GM18861 (cell line): ENCODE data around the gene SIK3.

Experiments used
- ATAC-seq: cut with Tn5 transposase; IDR thresholded peaks from one replicate; pipeline ENCODE4 v1.9.1; 2021; ENCODE audit not compliant: unreplicated experiment

The SIK3 gene

GRCh38 chr11:116829525-116830183, 268.6 kb downstream of the SIK3 start, which contains the start of gene APOC3:
Gene APOC3 (plus strand): TSS chr11:116829907. CDS start chr11:116830583, 676 bp downstream.
- no peak for ATAC-seq

DNA sequence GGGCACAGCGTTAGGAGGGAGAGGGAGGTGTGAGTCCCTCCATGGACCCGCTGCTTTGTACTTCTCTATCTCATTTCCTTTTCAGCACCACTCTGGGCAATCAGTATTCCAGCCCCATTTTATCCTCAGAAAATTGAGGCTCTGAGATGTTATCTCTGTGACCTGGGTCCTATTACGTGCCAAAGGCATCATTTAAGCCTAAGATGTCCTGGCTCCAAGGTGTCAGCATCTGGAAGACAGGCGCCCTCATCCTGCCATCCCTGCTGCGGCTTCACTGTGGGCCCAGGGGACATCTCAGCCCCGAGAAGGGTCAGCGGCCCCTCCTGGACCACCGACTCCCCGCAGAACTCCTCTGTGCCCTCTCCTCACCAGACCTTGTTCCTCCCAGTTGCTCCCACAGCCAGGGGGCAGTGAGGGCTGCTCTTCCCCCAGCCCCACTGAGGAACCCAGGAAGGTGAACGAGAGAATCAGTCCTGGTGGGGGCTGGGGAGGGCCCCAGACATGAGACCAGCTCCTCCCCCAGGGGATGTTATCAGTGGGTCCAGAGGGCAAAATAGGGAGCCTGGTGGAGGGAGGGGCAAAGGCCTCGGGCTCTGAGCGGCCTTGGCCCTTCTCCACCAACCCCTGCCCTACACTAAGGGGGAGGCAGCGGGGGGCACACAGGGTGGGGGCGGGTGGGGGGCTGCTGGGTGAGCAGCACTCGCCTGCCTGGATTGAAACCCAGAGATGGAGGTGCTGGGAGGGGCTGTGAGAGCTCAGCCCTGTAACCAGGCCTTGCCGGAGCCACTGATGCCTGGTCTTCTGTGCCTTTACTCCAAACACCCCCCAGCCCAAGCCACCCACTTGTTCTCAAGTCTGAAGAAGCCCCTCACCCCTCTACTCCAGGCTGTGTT, 269.4 kb downstream of the SIK3 start:
- no peak for ATAC-seq

DNA sequence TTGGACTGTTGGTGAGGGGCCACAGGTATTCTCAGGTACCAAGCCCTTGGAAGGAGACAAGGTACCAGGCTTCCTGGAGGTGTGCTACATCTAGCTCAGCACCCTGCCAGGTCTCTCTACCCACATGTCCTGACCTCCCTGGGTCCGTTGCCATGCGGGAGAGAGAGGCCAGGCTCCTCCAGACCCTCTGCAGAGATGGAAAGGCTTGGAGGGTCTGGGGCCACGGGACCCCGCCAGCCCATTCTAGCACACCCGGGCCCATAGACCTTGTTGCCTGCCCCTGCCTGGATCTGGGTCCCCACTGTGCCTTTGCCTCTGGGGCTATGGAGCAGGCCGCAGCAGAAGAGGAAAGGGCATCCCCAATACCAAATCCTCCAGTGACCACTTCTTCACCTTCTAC, 270.8 kb downstream of the SIK3 start:
- ATAC-seq: no peak

GRCh38 chr11:116826751-116827431, 271.3 kb downstream of the SIK3 start:
- ATAC-seq: no peak

DNA sequence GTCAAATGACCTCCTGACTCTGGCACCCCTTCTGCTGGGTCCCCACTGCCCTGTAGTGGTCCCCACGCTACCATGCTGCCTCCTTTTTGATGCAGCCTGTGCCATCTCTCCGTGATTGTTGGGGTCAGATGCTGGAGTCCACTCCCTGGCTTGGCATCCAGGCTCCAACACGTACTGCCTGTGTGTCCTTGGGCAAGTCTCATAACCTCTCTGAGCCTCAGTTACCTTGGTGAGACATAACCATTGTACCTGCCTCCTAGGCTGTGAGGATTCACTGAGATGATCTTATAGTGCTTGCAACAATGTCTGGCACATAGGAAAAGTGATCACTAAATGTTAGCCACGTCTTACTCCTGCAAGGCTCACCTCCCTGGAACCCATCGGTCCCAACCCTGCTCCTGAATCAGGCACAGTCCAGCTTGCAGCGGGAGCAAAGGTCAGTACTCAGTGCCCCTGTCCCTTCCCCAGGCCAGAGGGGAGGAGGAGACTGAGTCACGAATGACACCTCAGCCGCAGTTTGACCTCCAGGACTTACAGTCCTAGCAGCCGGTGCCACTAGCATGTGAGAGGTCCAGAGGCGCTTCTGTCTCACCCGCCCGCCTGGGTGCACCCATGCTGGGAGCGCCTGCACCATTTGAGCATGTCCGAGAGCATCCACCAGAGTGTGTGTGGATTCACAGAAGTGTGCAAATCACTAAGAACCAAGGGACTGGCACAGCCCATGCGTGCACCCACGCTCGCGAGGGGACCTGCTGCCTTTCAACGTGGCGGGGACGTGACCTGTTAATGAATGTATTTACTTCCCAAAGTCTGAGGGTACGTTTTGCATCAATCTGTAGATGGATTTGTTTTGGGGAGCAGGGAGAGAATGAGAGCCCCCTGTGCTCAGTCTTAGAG, 272.1 kb downstream of the SIK3 start:
- ATAC-seq: no peak

DNA sequence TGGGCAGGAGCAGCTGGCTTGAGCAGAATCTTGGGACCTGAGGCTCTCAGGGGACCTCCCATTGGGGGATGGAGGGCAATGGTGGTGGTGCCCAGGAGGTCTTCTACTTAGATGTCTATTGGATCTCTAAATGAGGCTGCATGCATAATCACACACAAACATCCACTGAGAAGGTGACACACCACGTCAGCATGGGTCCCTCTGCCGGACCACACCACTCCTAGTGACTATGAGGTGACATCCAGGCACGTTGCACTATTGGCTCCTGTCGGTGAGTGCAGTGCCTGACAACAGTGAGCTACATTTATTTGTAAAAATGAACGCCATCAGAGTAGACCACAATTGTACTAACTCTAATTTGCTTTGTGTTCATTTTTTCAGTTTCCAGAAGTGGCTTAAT, 272.8 kb downstream of the SIK3 start:
- ATAC-seq: no peak

GRCh38 chr11:116823031-116823843, 275.0 kb downstream of the SIK3 start, which contains the start of gene APOA4:
Gene APOA4 (minus strand): TSS chr11:116823304. CDS start chr11:116823191, 113 bp downstream.
- ATAC-seq: no peak

- no peak for ATAC-seq
Observed at GRCh38 chr11:116822575-116822974, 275.7 kb downstream of the SIK3 start.

GRCh38 chr11:116821050-116821918, 276.9 kb downstream of the SIK3 start:
- ATAC-seq: no peak

DNA sequence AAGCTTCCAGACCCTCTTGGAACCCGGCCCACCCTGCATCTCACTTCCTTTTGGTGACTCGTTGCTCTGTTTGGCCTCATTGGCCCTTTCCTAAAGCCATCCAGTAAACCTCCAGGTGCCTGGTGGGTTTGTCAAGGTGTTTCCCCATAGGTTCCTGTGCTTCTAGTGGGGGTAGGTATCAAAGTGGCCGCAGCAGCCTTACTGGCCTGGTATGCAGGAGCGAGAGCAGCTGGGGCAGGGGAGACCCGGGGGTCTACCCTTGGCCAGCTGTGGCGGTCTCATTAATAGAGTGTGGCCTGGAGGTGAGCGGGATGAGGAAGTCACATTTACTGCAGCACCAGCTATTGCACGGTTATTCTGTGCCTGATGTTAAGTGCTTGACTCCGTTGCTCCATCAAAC, 279.2 kb downstream of the SIK3 start:
- no peak for ATAC-seq

- ATAC-seq: no peak
Observed at GRCh38 chr11:116814502-116814901, 283.7 kb downstream of the SIK3 start.

DNA sequence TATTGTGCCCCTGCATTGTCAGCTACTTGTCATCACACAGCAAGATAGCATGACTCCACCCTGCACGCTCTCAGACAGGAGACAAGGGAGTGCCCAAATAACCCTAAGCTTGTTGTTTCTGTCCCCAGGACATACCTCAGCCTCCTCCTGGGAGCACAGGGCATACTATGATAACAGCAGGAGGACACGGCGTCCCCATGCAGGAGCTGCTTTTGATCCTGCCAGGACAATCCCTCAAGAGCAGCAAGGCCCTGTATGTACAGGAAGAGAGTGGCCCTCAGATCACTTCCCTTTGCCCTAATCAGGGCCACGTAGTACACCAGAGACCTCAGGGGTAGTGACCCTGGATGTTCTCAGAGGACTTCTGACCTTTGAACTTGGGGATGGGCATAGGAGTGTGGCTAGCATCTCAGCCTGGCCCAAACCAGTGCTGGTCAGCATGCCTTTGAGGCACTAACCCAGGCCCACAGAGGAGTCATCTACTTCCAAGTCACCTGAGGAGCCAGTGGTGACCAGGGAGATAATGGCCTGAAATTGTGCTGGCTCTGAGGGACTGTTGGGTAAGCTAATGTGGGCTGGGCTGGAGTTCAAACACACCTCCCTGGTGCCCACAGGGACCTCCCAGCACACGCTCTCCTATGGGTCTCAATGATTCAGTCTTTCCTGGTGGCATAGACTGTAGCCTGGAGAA, 284.3 kb downstream of the SIK3 start:
- ATAC-seq: no peak

GRCh38 chr11:116813170-116813569, 285.1 kb downstream of the SIK3 start:
- ATAC-seq: no peak

GRCh38 chr11:116812109-116812508, 286.1 kb downstream of the SIK3 start:
- no peak for ATAC-seq

DNA sequence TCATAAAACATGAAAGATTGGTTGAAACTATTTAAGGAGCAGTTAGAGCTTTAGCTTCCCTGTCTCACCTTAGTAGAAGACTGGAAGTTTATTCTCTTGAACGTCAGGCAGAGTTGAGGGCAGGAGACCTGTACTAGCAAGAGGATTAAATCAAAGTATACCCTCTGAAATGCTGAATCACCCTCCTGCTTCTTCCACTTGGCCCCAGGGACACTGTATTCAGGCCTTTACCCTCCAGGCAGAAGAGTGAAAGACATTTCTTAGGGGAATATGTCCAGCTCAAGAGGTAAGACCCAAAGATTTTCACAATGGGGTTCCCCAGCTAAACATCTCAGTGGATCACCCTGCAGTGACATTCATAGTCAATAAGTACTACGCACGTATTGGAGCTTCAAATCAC, 287.0 kb downstream of the SIK3 start:
- no peak for ATAC-seq

DNA sequence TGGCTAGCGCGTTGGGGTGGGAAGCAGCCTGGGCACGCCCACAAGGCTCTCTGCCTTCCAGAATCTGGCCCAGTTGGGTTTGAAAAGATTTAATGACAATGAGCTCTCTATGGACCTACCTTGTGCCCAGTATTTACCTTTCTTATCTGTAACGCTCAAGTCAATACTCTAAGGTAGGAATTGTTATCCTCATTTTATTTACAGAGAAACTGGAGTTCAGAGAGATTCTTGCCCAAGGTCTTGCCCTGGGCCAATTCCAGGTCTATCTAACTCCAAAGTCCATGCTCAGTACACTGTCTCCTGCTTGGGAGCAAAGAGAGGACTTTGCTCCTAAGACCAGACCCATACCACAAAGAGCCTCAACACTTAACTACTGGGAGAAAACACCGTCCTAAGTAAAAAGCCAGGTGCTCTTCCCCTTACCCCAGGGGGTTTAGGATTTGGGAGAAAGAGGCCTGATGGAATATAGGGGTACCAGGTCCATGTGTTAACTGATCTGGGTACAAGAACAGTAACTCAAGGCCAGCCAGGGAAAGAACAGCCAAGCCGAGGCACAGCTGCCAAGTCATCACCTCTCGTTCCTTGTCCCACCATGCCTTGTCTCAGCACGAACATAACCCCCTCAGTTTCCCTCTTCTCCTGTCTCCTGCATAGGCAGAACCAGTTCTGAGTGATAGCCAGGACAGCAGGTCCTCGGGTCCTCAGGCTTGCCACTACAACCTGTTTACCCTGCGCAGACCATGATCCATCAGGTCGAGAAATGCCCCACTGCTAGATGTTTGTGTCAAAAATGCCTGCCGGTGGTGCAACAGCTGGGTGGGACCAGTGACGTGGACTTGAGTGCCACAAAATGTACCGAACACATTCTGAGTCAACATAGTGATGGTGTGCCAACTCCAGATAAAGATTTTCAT, 289.7 kb downstream of the SIK3 start:
- ATAC-seq: no peak

GRCh38 chr11:116807601-116808261, 290.5 kb downstream of the SIK3 start:
- ATAC-seq: no peak
